ENCODE data around the gene PPP4R3A. TPM values are rescaled to one million over a fixed set of nuclear protein-coding genes. Genes with fewer than 3 reads are reported as not detected.
"Not testable (repeated sequence)": the region's sequence is repeated elsewhere in the genome, so short reads cannot be mapped to it uniquely, and the experiment has no call there.

PPP4R3A gene
- total RNA-seq, 2 donors from 2014 or later = 131 to 147 TPM

DNA sequence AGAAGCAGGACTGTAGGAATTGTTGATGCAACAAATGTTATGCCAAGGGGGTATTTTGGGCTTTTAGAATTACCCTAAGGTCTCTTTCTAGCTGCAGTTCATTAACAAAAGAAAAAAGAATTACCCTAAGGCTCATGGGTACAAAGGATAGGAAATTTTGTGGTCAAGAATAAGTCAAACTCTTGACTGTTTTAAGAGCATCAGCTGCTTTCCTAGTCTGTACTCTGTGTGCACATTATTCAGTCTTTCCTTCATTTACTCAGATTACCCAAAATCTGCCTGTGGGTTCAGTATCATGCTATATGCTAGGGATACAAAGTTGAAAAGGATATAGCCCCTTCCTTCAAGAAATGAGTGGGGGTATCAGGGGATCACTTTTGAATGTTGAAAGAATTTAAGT, 56.0 kb downstream of the PPP4R3A start:
- DNase-seq = no peak
- Mint-ChIP-seq H3K9me3 (no peaks in the 10 kb centered on the region), H3K4me1 (ENCODE audit: low read depth) (peaks cover 21% of the 10 kb centered on the region), H3K36me3 (ENCODE audit: insufficient read depth in 2 of 2) (peaks cover 7 to 29% of the 10 kb centered on the region in 2 donors), H3K27ac (peak overlapping the region; percentile 32), H3K4me3 (no peak overlapping the region), H3K27me3 (ENCODE audit: low read depth) (no peaks in the 10 kb centered on the region)
- peak in 1 of 2 donors; percentile 13 for ATAC-seq (replicated peaks in 1 of 2)

- Mint-ChIP-seq H3K4me1 (ENCODE audit: low read depth) (peaks cover 21% of the 10 kb centered on the region), H3K36me3 (ENCODE audit: insufficient read depth in 2 of 2) (peaks cover 7 to 25% of the 10 kb centered on the region in 2 donors), H3K4me3 (no peak overlapping the region), H3K27me3 (ENCODE audit: low read depth) (no peaks in the 10 kb centered on the region), H3K9me3 (no peaks in the 10 kb centered on the region), H3K27ac (peak overlapping the region; percentile 32)
- DNase-seq (no peak), ATAC-seq (replicated peaks in 1 of 2) (no peak)
These were observed 56.4 kb downstream of the PPP4R3A start for GRCh38 chr14:91453744-91454143.

DNA sequence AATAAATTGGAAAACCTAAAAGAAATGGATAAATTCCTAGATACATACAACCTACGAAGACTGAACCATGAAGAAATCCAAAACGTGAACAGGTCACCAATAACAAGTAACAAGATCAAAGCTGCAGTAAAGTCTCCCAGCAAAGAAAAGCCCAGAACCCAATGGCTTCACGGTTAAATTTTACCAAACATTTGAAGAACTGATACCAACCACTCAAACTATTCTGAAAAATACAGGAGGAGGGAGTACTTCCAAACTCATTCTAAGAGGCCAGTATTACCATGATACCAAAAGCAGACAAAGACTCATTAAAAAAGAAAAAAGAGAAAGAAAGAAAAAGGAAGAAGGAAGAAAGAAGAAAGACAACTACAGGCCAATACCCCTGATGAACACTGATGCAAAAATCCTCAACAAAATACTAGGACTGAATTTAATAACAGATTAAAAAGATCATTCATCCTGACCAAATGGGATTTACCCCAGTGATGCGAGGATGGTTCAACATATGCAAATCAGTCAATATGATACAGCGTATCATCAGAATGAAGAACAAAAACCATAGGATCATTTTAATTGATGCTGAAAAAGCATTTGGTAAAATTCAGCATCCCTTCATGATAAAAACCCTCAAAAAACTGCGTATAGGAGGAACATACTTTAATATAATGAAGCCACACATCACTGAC, 65.6 kb downstream of the PPP4R3A start:
- Mint-ChIP-seq H3K4me3 (no peak overlapping the region), H3K27ac (peak overlapping the region; percentile 40), H3K27me3 (ENCODE audit: low read depth) (no peaks in the 10 kb centered on the region), H3K4me1 (ENCODE audit: low read depth) (no peaks in the 10 kb centered on the region), H3K36me3 (ENCODE audit: insufficient read depth in 2 of 2) (peaks cover 0 to 4% of the 10 kb centered on the region in 2 donors), H3K9me3 (no peaks in the 10 kb centered on the region)
- DNase-seq (no peak), ATAC-seq (replicated peaks in 1 of 2) (no peak)

DNA sequence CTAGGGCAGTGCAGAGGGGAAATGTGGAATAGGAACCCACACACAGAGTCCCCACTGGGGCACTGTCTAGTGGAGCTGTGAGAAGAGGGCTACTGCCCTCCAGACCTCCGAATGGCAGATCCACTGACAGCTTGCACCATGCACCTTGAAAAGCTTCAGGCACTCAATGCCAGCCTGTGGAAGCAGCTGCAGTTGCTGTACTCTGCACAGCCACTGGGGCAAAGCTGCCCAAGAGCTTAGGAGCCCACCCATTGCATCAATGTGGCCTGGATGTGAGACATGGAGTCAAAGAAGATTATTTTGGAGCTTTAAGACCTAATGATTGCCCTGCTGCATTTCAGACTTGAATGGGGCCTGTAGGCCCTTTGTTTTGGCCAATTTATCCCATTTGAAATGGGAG, 70.8 kb downstream of the PPP4R3A start:
- H3K36me3 Mint-ChIP-seq (ENCODE audit: insufficient read depth in 2 of 2) = peaks cover 2 to 8% of the 10 kb centered on the region in 2 donors
- H3K9me3 Mint-ChIP-seq = peaks cover 0 to 3% of the 10 kb centered on the region in 2 donors
- no peaks in the 10 kb centered on the region for H3K27me3 Mint-ChIP-seq (ENCODE audit: low read depth)
- DNase-seq = no peak
- no peaks in the 10 kb centered on the region for H3K4me1 Mint-ChIP-seq (ENCODE audit: low read depth)
- no peak overlapping the region for H3K4me3 Mint-ChIP-seq
- no peak overlapping the region for H3K27ac Mint-ChIP-seq
- ATAC-seq (replicated peaks in 1 of 2) = no peak

- H3K4me1 Mint-ChIP-seq (ENCODE audit: low read depth) = no peaks in the 10 kb centered on the region
- H3K4me3 Mint-ChIP-seq = no peak overlapping the region
- peaks cover 0 to 3% of the 10 kb centered on the region in 2 donors for H3K9me3 Mint-ChIP-seq
- peaks cover 2 to 8% of the 10 kb centered on the region in 2 donors for H3K36me3 Mint-ChIP-seq (ENCODE audit: insufficient read depth in 2 of 2)
- H3K27me3 Mint-ChIP-seq (ENCODE audit: low read depth) = no peaks in the 10 kb centered on the region
- no peak overlapping the region for H3K27ac Mint-ChIP-seq
- DNase-seq (no peak), ATAC-seq (replicated peaks in 1 of 2) (no peak)
These were observed 71.3 kb downstream of the PPP4R3A start for GRCh38 chr14:91438845-91439244.

GRCh38 chr14:91436266-91436665, 73.8 kb downstream of the PPP4R3A start:
- H3K9me3 Mint-ChIP-seq; ATAC-seq (replicated peaks in 1 of 2); H3K4me1 Mint-ChIP-seq (ENCODE audit: low read depth); DNase-seq; H3K4me3 Mint-ChIP-seq; H3K27ac Mint-ChIP-seq; H3K36me3 Mint-ChIP-seq (ENCODE audit: insufficient read depth in 2 of 2); H3K27me3 Mint-ChIP-seq (ENCODE audit: low read depth): not testable (repeated sequence)

GRCh38 chr14:91429385-91429784, 80.7 kb downstream of the PPP4R3A start:
- ATAC-seq (replicated peaks in 1 of 2) (no peak), DNase-seq (no peak)
- Mint-ChIP-seq H3K36me3 (ENCODE audit: insufficient read depth in 2 of 2) (no peaks in the 10 kb centered on the region), H3K4me1 (ENCODE audit: low read depth) (peaks cover 13% of the 10 kb centered on the region), H3K27me3 (ENCODE audit: low read depth) (no peaks in the 10 kb centered on the region), H3K27ac (no peak overlapping the region), H3K9me3 (no peaks in the 10 kb centered on the region), H3K4me3 (no peak overlapping the region)

GRCh38 chr14:91428931-91429330, 81.2 kb downstream of the PPP4R3A start:
- not testable (repeated sequence) for DNase-seq; H3K9me3 Mint-ChIP-seq; H3K36me3 Mint-ChIP-seq (ENCODE audit: insufficient read depth in 2 of 2); ATAC-seq (replicated peaks in 1 of 2); H3K4me3 Mint-ChIP-seq; H3K27me3 Mint-ChIP-seq (ENCODE audit: low read depth); H3K27ac Mint-ChIP-seq
- peaks cover 13% of the 10 kb centered on the region for H3K4me1 Mint-ChIP-seq (ENCODE audit: low read depth)

DNA sequence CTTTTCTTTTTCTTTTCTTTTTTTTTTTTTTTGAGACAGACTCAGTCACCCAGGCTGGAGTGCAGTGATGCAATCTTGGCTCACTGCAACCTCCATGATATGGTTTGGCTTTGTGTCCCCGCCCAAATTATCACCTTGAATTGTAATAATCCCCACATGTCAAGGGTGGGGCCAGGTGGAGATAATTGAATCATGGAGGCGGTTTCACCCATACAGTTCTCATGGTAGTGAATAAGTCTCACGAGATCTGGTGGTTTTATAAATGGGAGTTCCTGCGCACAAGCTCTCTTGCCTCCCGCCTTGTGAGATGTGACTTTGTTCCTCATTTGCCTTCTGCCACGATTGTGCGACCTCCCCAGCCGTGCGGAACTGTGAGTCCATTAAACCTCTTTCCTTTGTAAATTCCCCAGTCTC, 84.6 kb downstream of the PPP4R3A start:
- DNase-seq; H3K4me3 Mint-ChIP-seq; H3K9me3 Mint-ChIP-seq; ATAC-seq (replicated peaks in 1 of 2); H3K36me3 Mint-ChIP-seq (ENCODE audit: insufficient read depth in 2 of 2); H3K27me3 Mint-ChIP-seq (ENCODE audit: low read depth): not testable (repeated sequence)
- Mint-ChIP-seq H3K4me1 (ENCODE audit: low read depth) (peaks cover 13% of the 10 kb centered on the region), H3K27ac (peak overlapping the region; percentile 16)

GRCh38 chr14:91424813-91425530, 85.1 kb downstream of the PPP4R3A start:
- Mint-ChIP-seq H3K9me3 (no peaks in the 10 kb centered on the region), H3K4me1 (ENCODE audit: low read depth) (peaks cover 13% of the 10 kb centered on the region), H3K4me3 (no peak overlapping the region), H3K36me3 (ENCODE audit: insufficient read depth in 2 of 2) (no peaks in the 10 kb centered on the region), H3K27ac (no peak overlapping the region), H3K27me3 (ENCODE audit: low read depth) (no peaks in the 10 kb centered on the region)
- ATAC-seq (replicated peaks in 1 of 2) = no peak
- DNase-seq = no peak

- no peak for ATAC-seq (replicated peaks in 1 of 2)
These were observed 89.4 kb downstream of the PPP4R3A start for GRCh38 chr14:91420686-91421085.

GRCh38 chr14:91419451-91419850, 90.7 kb downstream of the PPP4R3A start:
- H3K36me3 Mint-ChIP-seq (ENCODE audit: insufficient read depth in 2 of 2) = peaks cover 10 to 12% of the 10 kb centered on the region in 2 donors
- peaks cover 22% of the 10 kb centered on the region for H3K4me1 Mint-ChIP-seq (ENCODE audit: low read depth)
- H3K9me3 Mint-ChIP-seq = no peaks in the 10 kb centered on the region
- H3K4me3 Mint-ChIP-seq = peak overlapping the region in 1 of 2 donors; percentile 81
- no peak for DNase-seq
- no peaks in the 10 kb centered on the region for H3K27me3 Mint-ChIP-seq (ENCODE audit: low read depth)
- no peak overlapping the region for H3K27ac Mint-ChIP-seq
- no peak for ATAC-seq (replicated peaks in 1 of 2)

More at GRCh38 chr14:91420686-91421085, 89.4 kb downstream of the PPP4R3A start:
- H3K4me1 Mint-ChIP-seq (ENCODE audit: low read depth) = peaks cover 10% of the 10 kb centered on the region
- H3K27me3 Mint-ChIP-seq (ENCODE audit: low read depth) = no peaks in the 10 kb centered on the region
- H3K27ac Mint-ChIP-seq = no peak overlapping the region
- no peak for DNase-seq
- H3K4me3 Mint-ChIP-seq = no peak overlapping the region
- H3K36me3 Mint-ChIP-seq (ENCODE audit: insufficient read depth in 2 of 2) = peaks cover 3 to 8% of the 10 kb centered on the region in 2 donors
- no peaks in the 10 kb centered on the region for H3K9me3 Mint-ChIP-seq

DNA sequence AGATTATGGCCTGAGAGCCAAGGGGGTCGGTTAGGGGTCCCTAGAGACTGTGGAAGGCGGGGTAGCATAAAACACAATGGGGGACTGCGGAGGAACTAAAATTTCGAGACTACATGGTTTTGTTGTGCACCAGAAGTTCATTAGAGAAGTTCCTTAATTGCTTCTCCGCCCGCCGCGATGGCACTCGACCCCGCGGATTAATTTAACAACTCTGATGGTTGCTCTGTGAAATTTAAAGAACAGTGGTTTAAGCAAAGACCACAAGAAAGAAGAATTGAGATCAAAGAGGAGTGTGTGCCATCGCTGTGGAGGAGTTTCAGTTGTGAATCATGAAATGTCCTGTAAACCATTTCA, 91.1 kb downstream of the PPP4R3A start:
- peak overlapping the region; percentile 79 to 81 for H3K4me3 Mint-ChIP-seq
- peak in 1 of 2 donors; percentile 75 for DNase-seq
- H3K9me3 Mint-ChIP-seq = no peaks in the 10 kb centered on the region
- H3K27ac Mint-ChIP-seq = peak overlapping the region; percentile 79
- H3K27me3 Mint-ChIP-seq (ENCODE audit: low read depth) = no peaks in the 10 kb centered on the region
- peak; percentile 22 to 38 for ATAC-seq (replicated peaks in 1 of 2)
- peaks cover 27% of the 10 kb centered on the region for H3K4me1 Mint-ChIP-seq (ENCODE audit: low read depth)
- peaks cover 10 to 15% of the 10 kb centered on the region in 2 donors for H3K36me3 Mint-ChIP-seq (ENCODE audit: insufficient read depth in 2 of 2)

Measured in activated T-cell treated with anti-CD3 and anti-CD28 coated beads, Interleukin-2, amount 50 U/mL, for 72 hours (primary cell).